ENCODE measurements around the gene TM4SF1.

- TF ChIP-seq POLR2AphosphoS5 (IDR thresholded peaks at IDR 0.05; ENCODE audit: low read depth, low read length) (no peak), POLR2A (IDR thresholded peaks at IDR 0.05; ENCODE audit: low read depth, low read length) (no peak)
Measured at GRCh38 chr3:149426325-149426724, 48.9 kb upstream of the TM4SF1 start.

Data from GM12892 (cell line).